Panc1 (cell line): ENCODE data around the gene SSBP2. TPM values are rescaled to one million over a fixed set of nuclear protein-coding genes. Genes with fewer than 3 reads are reported as not detected.

Experiments
- ATAC-seq: fragments of 200-7000 bp; cut with Tn5 transposase; 2 replicates; pipeline ENCODE4 v1.9.1; 2020; ENCODE audit warnings: mild to moderate bottlenecking, moderate library complexity
- BruUV-seq: library from RNA; stranded (reverse); fragments of 400-500 nt; replicated peaks from 2 replicates; lab custom pipeline; 2021; lab: Mats Ljungman, UMichigan
- CTCF ChIA-PET: fragments of 300-600 bp; sonication (Branson Sonifier 250); formaldehyde crosslinking; loops from one replicate; lab custom pipeline; 2022; ENCODE audit warnings: antibody characterized with exemption; lab: Charles Lee
- POLR2A ChIA-PET: fragments of 300-600 bp; sonication (Branson Sonifier 250); formaldehyde crosslinking; loops from one replicate; lab custom pipeline; 2022; ENCODE audit warnings: antibody characterized with exemption; lab: Charles Lee
- DNase-seq: peaks from one replicate; pipeline ENCODE4 v3.0.0-alpha.2; 2010; ENCODE audit warnings: low read depth, low spot score
- H3K27ac ChIP-seq: 2 replicates; pipeline ENCODE4 v1.5.1; 2011; ENCODE audit warnings: mild to moderate bottlenecking, low read length, inconsistent platforms
- H3K27me3 ChIP-seq: fragments of 200-500 bp; sonication (Bioruptor generic); 2 replicates; pipeline ENCODE4 v1.6.0; 2014; ENCODE audit warnings: low read length, inconsistent platforms; ENCODE audit not compliant: control insufficient read depth, insufficient read depth
- H3K36me3 ChIP-seq: fragments of 200-500 bp; sonication (Bioruptor generic); 2 replicates; pipeline ENCODE4 v1.5.1; 2014; ENCODE audit warnings: inconsistent platforms, mild to moderate bottlenecking, low read length, moderate library complexity; ENCODE audit not compliant: control insufficient read depth, insufficient read depth
- H3K4me1 ChIP-seq: 2 replicates; pipeline ENCODE4 v1.5.1; 2011; ENCODE audit warnings: inconsistent platforms, mild to moderate bottlenecking, low read length, moderate library complexity; ENCODE audit not compliant: control insufficient read depth, insufficient read depth
- H3K4me3 ChIP-seq, 2 experiments: 2 replicates each; pipeline ENCODE4 v1.5.1; 2011 to 2012; ENCODE audit warnings: low read depth in 2 of 2, low read length in 2 of 2, mild to moderate bottlenecking in 2 of 2, inconsistent platforms in 1 of 2, moderate library complexity in 1 of 2
- H3K9me3 ChIP-seq: fragments of 200-500 bp; sonication (Bioruptor generic); 2 replicates; pipeline ENCODE4 v1.5.1; 2014; ENCODE audit warnings: low read depth, mild to moderate bottlenecking, inconsistent platforms, low read length, moderate library complexity; ENCODE audit not compliant: control insufficient read depth, insufficient read depth
- CTCF ChIP-seq: fragments of 450-650 bp; IDR thresholded peaks from 2 replicates; pipeline ENCODE4 v1.5.1; 2017; ENCODE audit warnings: mild to moderate bottlenecking
- POLR2AphosphoS5 ChIP-seq: IDR thresholded peaks from 2 replicates; pipeline ENCODE4 v1.6.1; 2012; ENCODE audit warnings: mild to moderate bottlenecking, low read depth, low read length, moderate library complexity
- REST ChIP-seq, 2 experiments: IDR thresholded peaks; 2 replicates each; pipeline ENCODE4 v1.6.1; 2011 to 2012; ENCODE audit warnings: low read depth in 2 of 2, control low read depth in 1 of 2, low read length in 1 of 2, mild to moderate bottlenecking in 1 of 2, moderate library complexity in 1 of 2; ENCODE audit not compliant: insufficient read depth in 1 of 2
- SIN3A ChIP-seq: IDR thresholded peaks from 2 replicates; pipeline ENCODE4 v1.6.1; 2012; ENCODE audit warnings: low read depth, mild to moderate bottlenecking, low read length, moderate library complexity, borderline replicate concordance; ENCODE audit not compliant: insufficient read depth
- TCF7L2 ChIP-seq: IDR thresholded peaks from 2 replicates; pipeline ENCODE4 v1.6.1; 2011; ENCODE audit warnings: mild to moderate bottlenecking, low read depth, low read length, inconsistent platforms
- in situ Hi-C: cut with HindIII; loops from 2 replicates; pipeline ENCODE4 v1.10.0; 2016; ENCODE audit warnings: low sequenced_read_pairs, low pct_unique_long_range_greater_than_20kb
- intact Hi-C: fragments of 100-400 bp; cut with micrococcal nuclease; formaldehyde crosslinking; loops from one replicate; pipeline ENCODE4 v1.10.0; 2022; ENCODE audit not compliant: unreplicated experiment
- total RNA-seq: library from RNA; stranded (reverse); gene quantifications from one replicate; pipeline ENCODE4 v1.2.1, GENCODE V29; 2021; ENCODE audit not compliant: unreplicated experiment

The SSBP2 gene
- total RNA-seq, 1 experiment from 2014 or later = 16.3 TPM

- CTCF ChIA-PET = no interaction called here
- ATAC-seq (no peak), DNase-seq (no peak)
- BruUV-seq = no TSS peak
- Histone ChIP-seq H3K4me1 (no peaks in the 10 kb centered on the region), H3K27me3 (no peaks in the 10 kb centered on the region), H3K4me3 (no peak overlapping the region), H3K36me3 (no peaks in the 10 kb centered on the region), H3K9me3 (no peaks in the 10 kb centered on the region), H3K27ac (no peak overlapping the region)
- intact Hi-C loops = no loop called here
- POLR2A ChIA-PET = no interaction called here
- in situ Hi-C loops = no loop called here
- TF ChIP-seq CTCF (no peak), SIN3A (no peak), POLR2AphosphoS5 (no peak), TCF7L2 (no peak), REST (IDR thresholded peaks at IDR 0.05; ENCODE audit: insufficient read depth in 1 of 2, low read depth in 2 of 2, low read length in 1 of 2) (no peak)
Measured at GRCh38 chr5:81685471-81685870, 65.4 kb downstream of the SSBP2 start.

- Histone ChIP-seq H3K4me1 (no peaks in the 10 kb centered on the region), H3K27ac (no peak overlapping the region), H3K9me3 (no peaks in the 10 kb centered on the region), H3K27me3 (no peaks in the 10 kb centered on the region), H3K36me3 (no peaks in the 10 kb centered on the region), H3K4me3 (no peak overlapping the region)
- CTCF ChIA-PET = no interaction called here
- BruUV-seq = no TSS peak
- no peak for DNase-seq
- ATAC-seq = no peak
- intact Hi-C loops = no loop called here
- POLR2A ChIA-PET = interaction anchor here (0.7 kb wide), 1 partner anchor 86 kb away, joined by 4 read pairs; no protein-coding TSS in a partner anchor
- no peak for TF ChIP-seq CTCF
- no peak for TF ChIP-seq REST (IDR thresholded peaks at IDR 0.05; ENCODE audit: insufficient read depth in 1 of 2, low read depth in 2 of 2, low read length in 1 of 2)
- TF ChIP-seq SIN3A = no peak
- TF ChIP-seq TCF7L2 = no peak
- TF ChIP-seq POLR2AphosphoS5 = no peak
- in situ Hi-C loops = no loop called here
Measured at GRCh38 chr5:81679885-81680284, 71.0 kb downstream of the SSBP2 start.
